HG03064 (cell line): ENCODE data around the gene TTLL5.

Experiments
- ATAC-seq: cut with Tn5 transposase; IDR thresholded peaks from one replicate; pipeline ENCODE4 v1.9.1; 2021; ENCODE audit warnings: low read depth; ENCODE audit not compliant: unreplicated experiment

Gene TTLL5

GRCh38 chr14:75793806-75794205, 132.8 kb downstream of the TTLL5 start:
- ATAC-seq: no peak

- no peak for ATAC-seq
These were observed 133.6 kb downstream of the TTLL5 start for GRCh38 chr14:75794615-75795038.

GRCh38 chr14:75800792-75801191, 139.7 kb downstream of the TTLL5 start:
- no peak for ATAC-seq

GRCh38 chr14:75802486-75802885, 141.4 kb downstream of the TTLL5 start:
- no peak for ATAC-seq

- ATAC-seq: no peak
These were observed 142.7 kb downstream of the TTLL5 start for GRCh38 chr14:75803765-75804164.

- no peak for ATAC-seq
These were observed 143.7 kb downstream of the TTLL5 start for GRCh38 chr14:75804570-75805275.

GRCh38 chr14:75805646-75806045, 144.6 kb downstream of the TTLL5 start:
- no peak for ATAC-seq

GRCh38 chr14:75806352-75806832, 145.3 kb downstream of the TTLL5 start:
- no peak for ATAC-seq

GRCh38 chr14:75807667-75808360, 146.8 kb downstream of the TTLL5 start:
- ATAC-seq: no peak

GRCh38 chr14:75811136-75811829, 150.2 kb downstream of the TTLL5 start:
- ATAC-seq: no peak

- ATAC-seq: no peak
These were observed 150.9 kb downstream of the TTLL5 start for GRCh38 chr14:75811872-75812499.

- no peak for ATAC-seq
These were observed 151.6 kb downstream of the TTLL5 start for GRCh38 chr14:75812622-75813021.

GRCh38 chr14:75820761-75821160, 159.7 kb downstream of the TTLL5 start:
- no peak for ATAC-seq

- ATAC-seq: no peak
These were observed 160.9 kb downstream of the TTLL5 start for GRCh38 chr14:75821831-75822521.

GRCh38 chr14:75822522-75823141, 161.6 kb downstream of the TTLL5 start:
- ATAC-seq: no peak

- ATAC-seq: no peak
These were observed 162.3 kb downstream of the TTLL5 start for GRCh38 chr14:75823334-75823733.

- ATAC-seq: no peak
These were observed 163.3 kb downstream of the TTLL5 start for GRCh38 chr14:75824318-75824717.

- no peak for ATAC-seq
These were observed 164.1 kb downstream of the TTLL5 start for GRCh38 chr14:75825147-75825592.

GRCh38 chr14:75826599-75826998, 165.6 kb downstream of the TTLL5 start:
- ATAC-seq: no peak

- no peak for ATAC-seq
These were observed 166.3 kb downstream of the TTLL5 start for GRCh38 chr14:75827331-75827730.
